ENCODE results near the gene ARAP1.
A peak's percentile ranks its signal among the peaks of the same experiment; 100 is the strongest.

The ARAP1 gene

DNA sequence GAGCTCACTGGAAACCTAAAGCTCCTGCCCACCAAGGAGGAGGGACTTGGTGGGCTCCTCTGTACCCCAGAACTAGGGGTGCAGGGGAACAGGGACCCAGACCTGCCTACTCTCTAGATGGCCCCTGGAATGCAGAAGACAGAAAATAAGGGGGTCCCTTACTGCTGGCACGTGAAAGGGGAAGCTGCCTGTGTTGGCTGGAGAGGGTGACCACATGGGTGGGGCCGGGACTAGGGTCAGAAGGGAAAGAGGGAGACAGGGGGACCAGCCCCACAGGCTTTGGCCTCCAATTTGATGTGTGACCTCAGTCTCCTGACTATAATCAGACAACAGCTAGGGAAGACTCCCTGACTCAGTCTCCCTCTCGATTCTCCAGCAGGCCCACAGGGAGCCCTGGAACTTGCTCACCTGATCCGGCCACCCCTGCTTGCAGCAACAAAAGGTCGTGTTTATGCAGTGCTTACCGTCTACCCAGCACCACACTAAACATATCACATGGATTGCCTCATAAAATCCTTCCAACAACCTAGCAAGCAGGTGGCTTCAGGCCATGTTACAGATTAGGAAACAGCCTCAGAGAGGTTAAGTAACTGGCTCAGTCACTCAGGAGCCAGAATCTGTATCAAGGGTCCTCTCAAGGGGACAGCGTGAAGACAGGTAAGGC is 10.2 kb downstream of the ARAP1 start:
- DNase-seq = no peak

DNA sequence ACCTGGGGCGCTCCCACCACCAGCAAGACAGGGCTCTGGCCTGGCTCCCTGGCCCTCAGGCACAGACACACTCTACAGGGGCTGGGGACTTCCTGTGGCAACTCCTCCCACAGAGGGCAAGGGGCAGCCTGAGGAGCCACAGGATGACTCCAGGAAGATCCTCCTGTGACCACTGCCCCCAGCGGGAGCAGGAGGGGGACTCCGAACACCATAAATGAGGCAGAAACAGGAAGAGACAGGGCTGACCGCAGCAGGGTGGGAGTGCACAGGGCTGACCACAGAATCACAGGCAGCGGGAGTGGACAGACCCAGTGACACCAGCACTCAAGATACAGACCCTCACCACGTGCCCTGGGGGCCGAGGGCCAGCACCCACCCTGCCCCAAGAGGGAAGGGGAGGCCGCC is 10.8 kb downstream of the ARAP1 start:
- no peak for DNase-seq

GRCh38 chr11:72740562-72741428 is 11.4 kb downstream of the ARAP1 start:
- DNase-seq = no peak

- no peak for DNase-seq
Measured at GRCh38 chr11:72740060-72740424, 12.2 kb downstream of the ARAP1 start.

GRCh38 chr11:72739240-72740059 is 12.8 kb downstream of the ARAP1 start:
- DNase-seq = no peak

DNA sequence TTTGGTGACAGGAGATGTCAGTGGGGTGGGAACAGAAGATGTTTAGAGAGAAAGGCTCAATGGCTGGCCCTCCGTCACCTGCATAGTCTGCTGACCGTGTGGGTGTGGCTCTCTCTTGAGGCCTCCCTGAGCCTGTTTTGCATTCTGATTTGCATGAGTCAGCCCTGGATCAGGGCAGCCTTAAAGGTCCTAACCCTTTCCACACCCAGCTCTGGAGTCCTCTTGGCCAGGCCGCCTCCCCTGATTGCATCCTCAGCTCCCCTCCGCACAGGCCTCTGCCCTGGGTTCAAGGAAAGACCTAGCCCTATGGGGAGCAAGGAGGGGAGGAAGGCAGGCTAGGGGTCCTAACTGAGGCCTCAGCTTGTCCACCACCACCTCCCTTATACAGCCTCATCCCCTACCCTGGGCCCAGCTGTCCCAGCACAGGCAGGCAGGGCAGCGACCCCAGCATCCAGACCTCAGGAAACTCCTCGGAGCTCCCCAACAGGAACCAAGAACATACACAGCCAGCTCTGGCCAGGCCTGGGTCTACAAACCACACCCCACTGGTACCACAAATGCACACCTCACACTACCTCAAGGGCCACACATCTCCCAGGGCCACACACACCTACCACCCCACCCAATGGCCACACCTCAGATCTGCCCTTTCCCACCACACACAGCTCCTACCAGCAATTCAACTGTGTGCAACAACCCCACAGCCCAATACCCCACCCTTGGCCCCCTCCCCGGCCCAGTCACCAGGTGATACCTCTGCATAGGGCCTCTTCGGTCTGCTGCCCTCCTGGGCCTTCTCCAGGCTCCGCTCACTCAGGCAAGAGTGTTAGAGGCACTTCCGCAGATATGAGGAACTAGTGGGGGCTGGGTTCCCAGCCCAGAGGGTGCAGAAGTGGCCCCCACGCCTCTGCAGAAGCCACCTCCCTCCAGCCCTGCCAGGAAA is 13.7 kb downstream of the ARAP1 start:
- no peak for DNase-seq

- DNase-seq = no peak
Measured at GRCh38 chr11:72737336-72737735, 14.9 kb downstream of the ARAP1 start.

- DNase-seq = peak in 2 of 4 experiments; percentile 31 to 52
Measured at GRCh38 chr11:72736452-72737069, 15.6 kb downstream of the ARAP1 start.

- no peak for DNase-seq
Measured at GRCh38 chr11:72735495-72736027, 16.6 kb downstream of the ARAP1 start.

DNA sequence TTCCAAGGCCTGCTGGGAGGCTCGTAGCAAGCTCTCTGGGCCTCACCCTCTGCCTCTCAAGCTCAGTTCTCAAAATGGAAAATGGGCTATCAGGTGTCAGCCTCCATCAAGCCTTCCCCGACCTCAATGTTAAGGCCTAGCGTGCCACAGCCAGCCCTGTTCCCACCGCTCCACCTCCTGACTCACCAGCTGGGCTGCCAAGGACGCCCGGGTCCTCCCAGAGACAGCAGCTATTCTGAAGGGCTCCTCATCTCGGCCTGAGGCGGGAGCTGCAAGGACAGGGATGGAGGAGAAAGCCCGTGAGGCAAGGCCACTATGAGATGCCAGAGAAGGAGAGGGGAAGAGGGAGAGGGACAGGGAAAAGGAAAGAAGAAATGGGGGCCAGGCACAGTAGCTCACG is 19.9 kb downstream of the ARAP1 start:
- no peak for DNase-seq

GRCh38 chr11:72730737-72731136 is 21.5 kb downstream of the ARAP1 start:
- DNase-seq = no peak

GRCh38 chr11:72730243-72730642 is 22.0 kb downstream of the ARAP1 start:
- no peak for DNase-seq

- DNase-seq = no peak
Measured at GRCh38 chr11:72727521-72727920, 24.7 kb downstream of the ARAP1 start.

DNA sequence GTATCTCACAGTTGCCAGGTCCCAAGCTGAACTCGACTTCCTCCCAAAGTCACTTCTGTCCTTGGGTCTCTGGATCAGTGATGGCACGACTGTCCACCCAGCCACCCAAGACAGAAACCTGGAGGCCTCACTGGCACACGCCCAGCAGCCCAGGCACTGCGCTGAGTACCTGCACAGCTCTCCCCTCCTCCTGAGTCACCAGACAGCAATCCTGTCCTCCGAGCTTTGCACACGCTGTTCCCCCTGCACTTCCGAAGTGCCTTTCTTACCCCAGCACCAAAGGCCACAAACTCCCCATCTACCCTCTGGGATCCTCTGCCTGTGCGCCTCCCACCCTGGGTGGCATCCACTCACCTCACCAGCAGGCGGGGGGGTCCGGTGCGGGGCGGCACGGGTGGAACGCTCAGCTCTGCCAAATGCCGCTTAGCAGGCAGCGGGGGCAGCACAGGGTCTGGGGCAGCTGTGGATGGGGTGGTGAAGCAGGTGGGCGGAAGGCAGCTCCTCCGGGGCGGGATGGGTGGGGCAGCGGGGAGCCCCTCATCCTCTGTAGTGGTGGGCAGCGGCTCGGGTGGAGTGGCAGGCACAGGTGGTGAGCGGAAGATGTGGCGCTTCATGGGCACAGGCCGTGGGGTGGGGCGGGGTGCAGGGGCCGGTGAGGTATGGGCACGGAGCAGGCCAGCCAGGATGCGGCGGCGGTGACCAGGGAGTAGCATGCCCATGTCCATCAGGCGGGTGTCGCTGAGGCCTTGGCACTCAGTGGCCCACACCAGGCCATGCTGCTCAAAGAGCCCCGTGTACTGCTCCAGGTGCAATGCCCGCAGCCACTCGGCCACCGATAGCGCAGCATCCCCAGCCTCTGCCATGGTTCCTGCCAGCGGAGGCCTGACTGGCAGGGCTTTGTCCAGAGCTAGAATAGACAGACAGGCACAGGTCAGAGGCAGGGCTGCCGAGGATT is 25.7 kb downstream of the ARAP1 start:
- no peak for DNase-seq

DNA sequence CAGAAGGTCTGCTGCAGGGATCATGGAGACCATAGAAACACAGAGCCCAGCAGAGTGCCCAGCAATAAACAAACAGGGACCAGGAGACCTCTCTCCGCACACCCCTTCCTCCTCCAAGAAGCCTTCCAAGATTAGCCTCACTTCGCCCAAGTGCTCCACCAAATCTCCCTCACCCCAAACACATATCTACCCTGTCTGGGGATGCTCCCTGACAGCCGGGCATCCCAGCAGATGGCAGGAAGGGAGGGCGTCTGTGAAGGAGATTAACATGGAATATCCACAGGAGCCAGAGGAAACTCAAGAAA is 26.5 kb downstream of the ARAP1 start:
- no peak for DNase-seq

DNA sequence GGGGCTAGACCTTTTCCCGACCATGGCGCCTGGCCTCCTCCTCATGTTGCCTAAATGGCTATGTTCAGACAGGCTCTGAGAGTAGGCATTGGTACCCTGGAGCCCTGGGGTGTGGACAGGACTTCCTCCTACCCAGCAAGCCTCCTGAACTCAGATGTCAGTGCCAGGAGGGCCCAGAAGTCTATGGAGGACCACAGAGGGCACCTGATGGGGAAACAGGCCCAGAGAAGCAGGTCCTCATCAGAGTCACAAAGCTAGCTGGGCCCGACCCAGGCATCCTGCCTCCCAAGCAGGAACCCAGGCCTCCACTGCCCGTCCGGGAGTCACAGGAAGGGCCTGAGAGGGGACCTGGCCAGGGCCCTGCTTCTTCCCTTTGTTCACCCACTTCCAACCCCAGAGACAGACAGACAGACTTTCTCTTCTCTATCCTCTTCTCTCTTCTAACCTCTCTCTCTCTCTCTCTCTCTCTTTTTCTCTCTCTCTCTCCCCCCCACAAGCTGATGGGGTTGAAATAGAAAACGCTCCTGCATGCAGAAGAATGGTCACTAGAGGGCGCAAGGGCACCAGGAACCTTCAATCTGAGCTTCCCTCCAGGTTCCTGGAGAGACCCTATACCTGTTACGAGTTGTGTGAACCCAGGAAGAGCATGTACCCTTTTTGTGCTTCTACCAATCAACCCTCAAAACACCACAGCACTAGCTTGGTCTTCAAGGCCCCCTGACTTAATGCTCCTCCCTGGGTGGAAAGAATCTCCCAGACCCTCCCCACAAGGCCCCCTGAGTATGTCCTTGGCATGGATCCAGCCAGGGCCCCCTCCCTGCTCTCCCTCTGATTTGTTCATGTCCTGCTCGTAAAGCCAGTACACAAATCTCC is 27.1 kb downstream of the ARAP1 start:
- DNase-seq = peak; percentile 17 to 62 (median 39)

GRCh38 chr11:72724021-72724551 is 28.1 kb downstream of the ARAP1 start:
- DNase-seq = no peak

DNA sequence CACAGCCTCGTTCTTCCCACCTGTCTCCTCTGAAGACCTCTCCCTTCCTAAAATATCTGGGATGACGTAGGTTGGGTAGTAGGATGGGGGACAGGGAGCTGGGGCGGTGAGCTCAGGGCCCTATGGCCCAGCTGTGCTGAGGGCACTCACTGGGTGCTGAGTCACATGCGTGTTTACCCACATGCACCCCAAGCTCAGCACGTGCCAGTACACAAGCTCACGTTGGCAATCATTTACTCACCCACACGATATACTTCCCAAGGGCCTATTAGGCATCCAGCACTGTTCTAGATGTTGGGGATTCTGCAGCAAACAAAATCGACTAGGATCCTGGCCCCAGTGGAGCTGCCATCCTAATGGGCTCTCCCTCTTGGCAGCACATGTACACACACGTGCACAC is 28.7 kb downstream of the ARAP1 start:
- no peak for DNase-seq

DNA sequence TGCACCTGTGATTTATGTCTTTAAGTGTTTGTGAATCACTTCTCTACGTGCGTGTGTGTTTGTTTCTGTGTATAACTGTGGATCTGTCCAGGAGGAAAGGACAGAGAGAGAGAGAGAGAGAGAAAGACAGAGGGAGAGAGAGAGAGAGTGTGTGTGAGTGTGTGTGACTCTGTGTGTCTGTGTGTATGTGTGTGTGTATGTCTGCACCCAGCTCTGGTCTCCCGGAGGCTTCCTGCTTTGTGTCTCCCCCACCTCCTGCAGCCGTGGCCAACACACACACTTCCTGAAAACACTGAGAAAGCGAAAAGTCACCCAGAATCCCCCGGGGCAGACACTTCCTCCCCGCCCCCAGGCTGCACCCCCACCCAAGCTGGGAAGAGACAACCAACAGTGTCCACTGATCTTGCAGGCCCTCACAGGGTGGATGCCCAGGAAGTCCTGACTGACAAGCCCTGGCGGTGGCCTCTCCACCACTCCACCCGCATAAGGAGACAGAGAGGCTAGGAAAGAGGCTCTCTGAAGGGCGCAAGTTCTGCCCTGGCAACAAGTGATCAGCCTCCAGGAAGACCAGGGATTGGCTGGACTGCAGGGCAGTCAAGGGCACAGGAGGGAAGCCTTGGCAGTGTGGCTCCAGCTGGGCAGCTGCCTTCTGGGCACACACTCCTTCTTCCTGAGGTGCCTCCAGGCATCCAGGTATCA is 30.0 kb downstream of the ARAP1 start:
- DNase-seq = peak; percentile 38 to 86 (median 71)

Measured in activated naive CD4-positive, alpha-beta T cell (primary cell).